Glutamatergic neuron (in vitro differentiated cells): Measurements from ENCODE around the gene MAGI1. TPM values are rescaled to one million over a fixed set of nuclear protein-coding genes. Genes with fewer than 3 reads are reported as not detected.

Experiments used
- DNase-seq: peaks from one replicate; pipeline ENCODE4 v3.0.0; 2022
- H3K27ac Mint-ChIP-seq: one replicate; pipeline ENCODE4 v1.8.0; 2020; ENCODE audit warnings: mild to moderate bottlenecking, mixed read lengths, inconsistent platforms; ENCODE audit not compliant: unreplicated experiment
- H3K27me3 Mint-ChIP-seq: one replicate; pipeline ENCODE4 v1.8.0; 2020; ENCODE audit warnings: mild to moderate bottlenecking, moderate library complexity, mixed read lengths, inconsistent platforms; ENCODE audit not compliant: unreplicated experiment
- H3K36me3 Mint-ChIP-seq: one replicate; pipeline ENCODE4 v1.8.0; 2020; ENCODE audit warnings: mild to moderate bottlenecking, mixed read lengths, inconsistent platforms; ENCODE audit not compliant: unreplicated experiment
- H3K4me1 Mint-ChIP-seq: one replicate; pipeline ENCODE4 v1.8.0; 2020; ENCODE audit warnings: mild to moderate bottlenecking, low read depth, mixed read lengths, inconsistent platforms; ENCODE audit not compliant: unreplicated experiment
- H3K4me3 Mint-ChIP-seq: one replicate; pipeline ENCODE4 v1.8.0; 2020; ENCODE audit warnings: mild to moderate bottlenecking, mixed read lengths, inconsistent platforms; ENCODE audit not compliant: unreplicated experiment
- H3K9me3 Mint-ChIP-seq: one replicate; pipeline ENCODE4 v1.8.0; 2020; ENCODE audit warnings: mild to moderate bottlenecking, moderate library complexity, mixed read lengths, inconsistent platforms; ENCODE audit not compliant: unreplicated experiment
- total RNA-seq: library from RNA; stranded (reverse); fragmentation: NEBNext Ultra II Directional; extraction: Animal tissue kit (Norgen Biotek cat#: 25700); gene quantifications from one replicate; pipeline ENCODE4 v1.2.1, GENCODE V29; 2021; ENCODE audit not compliant: unreplicated experiment
- TF ChIP-seq, protein P1 (sequence below): fragments of 200-600 bp; sonication (generic); IDR thresholded peaks from one replicate; pipeline ENCODE4 v1.5.0; 2021; ENCODE audit not compliant: partially characterized antibody, unreplicated experiment

The MAGI1 gene
- total RNA-seq, 1 donor from 2014 or later, result 46.5 TPM

DNA sequence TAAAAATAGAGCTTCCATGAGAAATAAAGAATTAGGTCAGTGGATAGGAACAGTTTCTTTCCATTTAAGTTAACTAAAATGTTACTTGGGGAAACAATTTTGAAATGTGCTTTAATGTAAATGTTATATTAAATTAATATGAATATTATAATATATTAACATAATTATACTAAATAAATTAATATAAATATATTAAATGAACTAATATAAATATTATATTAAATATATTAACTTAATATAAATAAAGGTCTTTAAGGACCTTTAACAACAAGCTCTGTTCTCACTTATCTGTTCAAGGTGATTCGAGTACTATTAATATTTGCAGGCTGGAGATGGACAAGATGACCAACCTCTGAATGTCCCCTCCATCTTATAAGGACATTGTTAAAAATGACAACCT is 100.6 kb downstream of the MAGI1 start:
- DNase-seq, result no peak
- Mint-ChIP-seq H3K27me3 (no peaks in the 10 kb centered on the region), H3K4me3 (no peak overlapping the region), H3K4me1 (peaks cover 13% of the 10 kb centered on the region), H3K27ac (no peak overlapping the region), H3K9me3 (peaks cover 2% of the 10 kb centered on the region), H3K36me3 (no peaks in the 10 kb centered on the region)
- TF ChIP-seq, protein P1, sequence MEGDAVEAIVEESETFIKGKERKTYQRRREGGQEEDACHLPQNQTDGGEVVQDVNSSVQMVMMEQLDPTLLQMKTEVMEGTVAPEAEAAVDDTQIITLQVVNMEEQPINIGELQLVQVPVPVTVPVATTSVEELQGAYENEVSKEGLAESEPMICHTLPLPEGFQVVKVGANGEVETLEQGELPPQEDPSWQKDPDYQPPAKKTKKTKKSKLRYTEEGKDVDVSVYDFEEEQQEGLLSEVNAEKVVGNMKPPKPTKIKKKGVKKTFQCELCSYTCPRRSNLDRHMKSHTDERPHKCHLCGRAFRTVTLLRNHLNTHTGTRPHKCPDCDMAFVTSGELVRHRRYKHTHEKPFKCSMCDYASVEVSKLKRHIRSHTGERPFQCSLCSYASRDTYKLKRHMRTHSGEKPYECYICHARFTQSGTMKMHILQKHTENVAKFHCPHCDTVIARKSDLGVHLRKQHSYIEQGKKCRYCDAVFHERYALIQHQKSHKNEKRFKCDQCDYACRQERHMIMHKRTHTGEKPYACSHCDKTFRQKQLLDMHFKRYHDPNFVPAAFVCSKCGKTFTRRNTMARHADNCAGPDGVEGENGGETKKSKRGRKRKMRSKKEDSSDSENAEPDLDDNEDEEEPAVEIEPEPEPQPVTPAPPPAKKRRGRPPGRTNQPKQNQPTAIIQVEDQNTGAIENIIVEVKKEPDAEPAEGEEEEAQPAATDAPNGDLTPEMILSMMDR, result no peak

DNA sequence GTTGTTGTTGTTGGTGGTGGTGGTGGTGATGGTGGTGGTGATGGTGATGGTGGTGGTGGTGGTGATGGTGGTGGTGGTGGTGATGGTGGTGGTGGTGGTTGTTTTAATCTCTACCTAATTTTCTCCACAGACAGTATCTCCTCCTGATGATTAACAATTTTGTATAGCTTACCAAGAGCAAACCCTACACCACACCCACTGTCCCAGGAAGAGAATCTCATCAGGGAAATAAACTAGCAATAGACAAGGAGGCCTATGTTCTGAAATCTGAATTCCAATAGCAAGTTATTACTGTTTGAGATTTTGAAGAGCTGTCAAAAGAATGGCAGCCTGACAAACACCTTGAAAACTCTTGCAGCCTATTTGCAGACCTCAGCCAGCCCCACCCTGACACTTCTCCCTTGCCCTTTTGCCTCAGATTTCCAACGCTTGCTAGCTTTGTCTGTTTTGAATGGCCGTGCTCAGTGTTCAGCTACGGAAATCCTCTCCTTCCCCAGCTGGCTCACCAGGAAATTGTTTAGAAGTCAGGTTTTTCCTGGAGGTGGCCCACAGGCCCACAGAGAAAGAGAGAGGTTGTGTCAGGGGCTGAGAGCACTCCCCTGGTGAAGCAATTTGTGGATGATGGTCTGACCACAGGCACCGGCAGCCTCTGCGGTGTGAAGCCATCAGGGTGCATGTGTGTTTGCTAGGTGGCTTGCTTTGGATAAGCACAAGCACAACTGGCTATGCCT is 101.6 kb downstream of the MAGI1 start:
- TF ChIP-seq, protein P1, result no peak
- peaks cover 2% of the 10 kb centered on the region for H3K27me3 Mint-ChIP-seq
- H3K4me3 Mint-ChIP-seq, result no peak overlapping the region
- peaks cover 13% of the 10 kb centered on the region for H3K4me1 Mint-ChIP-seq
- no peak for DNase-seq
- no peaks in the 10 kb centered on the region for H3K36me3 Mint-ChIP-seq
- H3K27ac Mint-ChIP-seq, result no peak overlapping the region
- peaks cover 2% of the 10 kb centered on the region for H3K9me3 Mint-ChIP-seq

DNA sequence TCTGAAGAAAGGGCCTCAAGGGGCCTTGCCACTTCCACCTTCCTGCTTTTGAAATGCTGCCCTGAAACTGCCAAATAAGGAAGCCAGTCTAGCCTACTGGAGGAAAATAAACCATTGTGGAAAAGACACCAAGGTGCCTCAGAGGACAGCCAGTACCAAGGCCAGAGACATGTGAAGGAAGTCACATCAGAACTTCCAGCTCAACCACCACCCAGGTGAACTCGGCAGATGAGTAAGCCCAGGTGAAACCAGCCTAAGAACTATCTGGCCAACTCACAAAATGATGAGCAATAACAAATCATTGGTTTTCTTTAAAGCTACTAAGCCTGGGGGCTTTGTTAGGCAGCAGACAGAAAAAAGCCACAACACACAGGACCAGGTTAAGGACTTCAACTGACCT is 103.0 kb downstream of the MAGI1 start:
- H3K9me3 Mint-ChIP-seq, result peaks cover 2% of the 10 kb centered on the region
- TF ChIP-seq, protein P1, result no peak
- H3K27ac Mint-ChIP-seq, result no peak overlapping the region
- peaks cover 13% of the 10 kb centered on the region for H3K4me1 Mint-ChIP-seq
- no peaks in the 10 kb centered on the region for H3K36me3 Mint-ChIP-seq
- H3K27me3 Mint-ChIP-seq, result peaks cover 2% of the 10 kb centered on the region
- DNase-seq, result no peak
- H3K4me3 Mint-ChIP-seq, result no peak overlapping the region

DNA sequence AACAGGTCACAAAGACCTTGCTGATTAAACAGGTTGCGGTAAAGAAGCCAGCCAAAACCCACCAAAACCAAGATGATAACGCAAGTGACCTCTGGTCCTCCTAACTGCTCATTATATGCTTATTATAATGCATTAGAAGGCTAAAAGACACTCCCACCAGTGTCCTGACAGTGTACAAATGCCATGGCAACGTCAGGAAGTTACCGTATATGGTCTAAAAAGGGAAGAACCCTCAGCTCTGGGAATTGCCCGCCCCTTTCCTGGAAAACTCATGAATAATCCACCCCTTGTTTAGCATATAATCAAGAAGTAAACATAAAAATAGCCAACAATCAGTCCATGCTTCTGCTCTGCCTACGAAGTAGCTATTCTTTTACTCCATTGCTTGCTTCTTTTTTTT is 108.1 kb downstream of the MAGI1 start:
- TF ChIP-seq, protein P1, result no peak
- H3K27me3 Mint-ChIP-seq, result peaks cover 2% of the 10 kb centered on the region
- H3K36me3 Mint-ChIP-seq, result no peaks in the 10 kb centered on the region
- no peaks in the 10 kb centered on the region for H3K4me1 Mint-ChIP-seq
- no peak for DNase-seq
- H3K9me3 Mint-ChIP-seq, result peaks cover 2% of the 10 kb centered on the region
- no peak overlapping the region for H3K27ac Mint-ChIP-seq
- no peak overlapping the region for H3K4me3 Mint-ChIP-seq

DNA sequence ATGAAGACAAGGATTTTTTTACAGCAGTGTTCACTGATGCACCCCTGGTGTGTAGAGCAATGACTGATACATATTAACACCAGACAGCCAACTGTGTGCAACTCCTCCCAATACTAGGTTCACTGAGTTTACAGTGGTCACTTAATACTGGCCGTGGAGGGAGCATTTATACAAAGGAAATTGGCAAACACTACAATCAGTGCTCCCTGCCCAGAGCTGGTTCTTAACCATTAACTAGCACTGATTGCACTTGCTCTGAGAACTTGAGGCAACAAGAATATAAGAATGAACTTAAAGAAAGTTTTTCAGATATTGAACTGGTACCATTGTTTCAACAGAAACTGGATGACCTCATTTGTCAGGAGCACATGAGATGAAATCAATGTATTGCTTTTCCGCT is 110.6 kb downstream of the MAGI1 start:
- TF ChIP-seq, protein P1, result no peak
- Mint-ChIP-seq H3K4me1 (no peaks in the 10 kb centered on the region), H3K27ac (no peak overlapping the region)

More for the DNA sequence above, 110.6 kb downstream of the MAGI1 start:
- Mint-ChIP-seq H3K9me3 (no peaks in the 10 kb centered on the region), H3K36me3 (no peaks in the 10 kb centered on the region), H3K27me3 (peaks cover 2% of the 10 kb centered on the region), H3K4me3 (no peak overlapping the region)
- DNase-seq, result no peak
